ES-I3 (cell line): ENCODE measurements around the gene METTL26.

Experiments used
- H3K36me3 ChIP-seq: 2 replicates; pipeline ENCODE4 v1.6.1; 2013; ENCODE audit warnings: mild to moderate bottlenecking, low read length, control low read depth, moderate library complexity; ENCODE audit not compliant: insufficient read depth
- H3K4me1 ChIP-seq: 2 replicates; pipeline ENCODE4 v1.6.1; 2013; ENCODE audit warnings: mild to moderate bottlenecking, control low read depth, low read length; ENCODE audit not compliant: insufficient read depth
- H3K9ac ChIP-seq: 2 replicates; pipeline ENCODE4 v1.6.1; 2013; ENCODE audit warnings: low read depth, mild to moderate bottlenecking, low read length, moderate library complexity
- H3K9me3 ChIP-seq: 2 replicates; pipeline ENCODE4 v1.6.1; 2013; ENCODE audit warnings: mild to moderate bottlenecking, low read length, moderate library complexity; ENCODE audit not compliant: control insufficient read depth, insufficient read depth

The METTL26 gene

GRCh38 chr16:588889-589657, 47.0 kb downstream of the METTL26 start:
- H3K36me3 ChIP-seq, result no peaks in the 10 kb centered on the region; the same call in 1 of the 2 replicates
- H3K9me3 ChIP-seq, result no peaks in the 10 kb centered on the region
- peak overlapping the region; percentile 99 for H3K9ac ChIP-seq
- H3K4me1 ChIP-seq, result no peaks in the 10 kb centered on the region

- no peaks in the 10 kb centered on the region for H3K4me1 ChIP-seq
- H3K9ac ChIP-seq, result peak overlapping the region; percentile 99
- H3K36me3 ChIP-seq, result no peaks in the 10 kb centered on the region; the same call in 1 of the 2 replicates
- H3K9me3 ChIP-seq, result no peaks in the 10 kb centered on the region
Observed at GRCh38 chr16:588639-588888, 47.5 kb downstream of the METTL26 start.

- Histone ChIP-seq H3K9ac (no peak overlapping the region), H3K4me1 (peaks cover 5% of the 10 kb centered on the region; the same call in 1 of the 2 replicates)
Observed at GRCh38 chr16:586645-587590, 49.2 kb downstream of the METTL26 start.

GRCh38 chr16:586047-586644, 50.0 kb downstream of the METTL26 start:
- peaks cover 5% of the 10 kb centered on the region; the same call in 1 of the 2 replicates for H3K4me1 ChIP-seq
- H3K36me3 ChIP-seq, result no peaks in the 10 kb centered on the region; the same call in 1 of the 2 replicates
- H3K9ac ChIP-seq, result no peak overlapping the region
- no peaks in the 10 kb centered on the region for H3K9me3 ChIP-seq

More at GRCh38 chr16:586645-587590, 49.2 kb downstream of the METTL26 start:
- no peaks in the 10 kb centered on the region; the same call in 1 of the 2 replicates for H3K36me3 ChIP-seq
- no peaks in the 10 kb centered on the region for H3K9me3 ChIP-seq

- Histone ChIP-seq H3K36me3 (no peaks in the 10 kb centered on the region; the same call in 1 of the 2 replicates), H3K9me3 (no peaks in the 10 kb centered on the region), H3K9ac (no peak overlapping the region), H3K4me1 (peaks cover 5% of the 10 kb centered on the region; the same call in 1 of the 2 replicates)
Observed at GRCh38 chr16:585351-585750, 50.8 kb downstream of the METTL26 start.
